Loucy (cell line): ENCODE measurements around the gene ADGRB3.

Experiments used
- H2AFZ ChIP-seq: fragments of 200-600 bp; sonication (generic); 2 replicates; pipeline ENCODE4 v1.6.0; 2016; ENCODE audit warnings: antibody characterized with exemption, mild to moderate bottlenecking, low read length, moderate library complexity
- H3F3A ChIP-seq: fragments of 200-600 bp; 2 replicates; pipeline ENCODE4 v1.6.0; 2016; ENCODE audit warnings: antibody characterized with exemption, low read depth, mild to moderate bottlenecking
- H3K27me3 ChIP-seq: fragments of 200-600 bp; sonication (generic); 2 replicates; pipeline ENCODE4 v1.6.1; 2014; ENCODE audit warnings: low read length, mild to moderate bottlenecking; ENCODE audit not compliant: insufficient read depth, poor library complexity, severe bottlenecking
- H3K36me3 ChIP-seq: fragments of 200-600 bp; sonication (generic); 2 replicates; pipeline ENCODE4 v1.6.1; 2016; ENCODE audit warnings: low read length; ENCODE audit not compliant: insufficient read depth
- H3K4me1 ChIP-seq: fragments of 200-600 bp; sonication (generic); 2 replicates; pipeline ENCODE4 v1.5.1; 2014; ENCODE audit warnings: low read length, mild to moderate bottlenecking; ENCODE audit not compliant: insufficient read depth, poor library complexity, severe bottlenecking
- H3K4me2 ChIP-seq: fragments of 200-600 bp; sonication (generic); 2 replicates; pipeline ENCODE4 v1.6.0; 2014; ENCODE audit warnings: antibody characterized with exemption, low read length, low read depth, mild to moderate bottlenecking; ENCODE audit not compliant: poor library complexity, severe bottlenecking
- H3K4me3 ChIP-seq: fragments of 200-600 bp; sonication (generic); 2 replicates; pipeline ENCODE4 v1.5.1; 2014; ENCODE audit warnings: low read length, mild to moderate bottlenecking, mixed read lengths; ENCODE audit not compliant: poor library complexity, severe bottlenecking
- H3K79me2 ChIP-seq: fragments of 200-600 bp; sonication (generic); 2 replicates; pipeline ENCODE4 v1.6.1; 2014; ENCODE audit warnings: low read length; ENCODE audit not compliant: insufficient read depth
- H3K9ac ChIP-seq: fragments of 200-600 bp; sonication (generic); 2 replicates; pipeline ENCODE4 v1.6.0; 2014; ENCODE audit warnings: mild to moderate bottlenecking, low read depth, low read length, moderate library complexity; ENCODE audit not compliant: poor library complexity, severe bottlenecking
- H3K9me2 ChIP-seq: fragments of 200-600 bp; sonication (generic); replicated peaks from 2 replicates; pipeline ENCODE4 v1.6.1; 2016; ENCODE audit warnings: low read depth, low read length, mixed read lengths
- H3K9me3 ChIP-seq: fragments of 200-600 bp; sonication (generic); 2 replicates; pipeline ENCODE4 v1.6.1; 2014; ENCODE audit warnings: mild to moderate bottlenecking, antibody characterized with exemption, low read length, low read depth; ENCODE audit not compliant: insufficient read depth
- H4K20me1 ChIP-seq: fragments of 200-600 bp; sonication (generic); 2 replicates; pipeline ENCODE4 v1.6.0; 2014; ENCODE audit warnings: antibody characterized with exemption, low read length, mild to moderate bottlenecking; ENCODE audit not compliant: insufficient read depth, poor library complexity, severe bottlenecking
- EZH2phosphoT487 ChIP-seq: fragments of 200-600 bp; IDR thresholded peaks from 2 replicates; pipeline ENCODE4 v1.6.1; 2018; ENCODE audit warnings: antibody characterized with exemption, mild to moderate bottlenecking, moderate library complexity, borderline replicate concordance
- TF ChIP-seq, protein P1 (sequence below): fragments of 200-600 bp; sonication (generic); conservative IDR thresholded peaks from 2 replicates; pipeline ENCODE4 v1.5.1; 2014; ENCODE audit warnings: mild to moderate bottlenecking, antibody characterized with exemption, low read length

Gene ADGRB3

DNA sequence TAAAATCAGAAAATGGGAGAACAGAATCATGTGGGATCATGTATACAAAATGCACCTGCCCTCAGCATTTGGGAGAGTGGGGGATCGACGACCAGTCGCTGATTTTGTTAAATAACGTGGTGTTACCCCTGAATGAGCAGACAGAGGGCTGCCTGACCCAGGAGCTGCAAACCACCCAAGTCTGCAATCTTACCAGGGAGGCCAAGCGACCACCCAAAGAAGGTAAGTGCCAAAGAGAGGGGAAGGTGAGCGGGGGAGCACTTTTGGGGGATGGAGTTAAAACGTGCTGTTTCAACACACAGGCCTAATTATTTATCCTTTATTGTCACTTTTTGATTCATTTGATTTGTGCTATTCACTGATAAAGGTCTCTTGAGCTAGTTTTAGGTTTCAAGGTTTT, 4.1 kb downstream of the ADGRB3 start:
- no peaks in the 10 kb centered on the region for H3K36me3 ChIP-seq
- H3K9me3 ChIP-seq = no peaks in the 10 kb centered on the region
- no peaks in the 10 kb centered on the region for H3K4me1 ChIP-seq
- H3F3A ChIP-seq = no peaks in the 10 kb centered on the region
- TF ChIP-seq, protein P1, sequence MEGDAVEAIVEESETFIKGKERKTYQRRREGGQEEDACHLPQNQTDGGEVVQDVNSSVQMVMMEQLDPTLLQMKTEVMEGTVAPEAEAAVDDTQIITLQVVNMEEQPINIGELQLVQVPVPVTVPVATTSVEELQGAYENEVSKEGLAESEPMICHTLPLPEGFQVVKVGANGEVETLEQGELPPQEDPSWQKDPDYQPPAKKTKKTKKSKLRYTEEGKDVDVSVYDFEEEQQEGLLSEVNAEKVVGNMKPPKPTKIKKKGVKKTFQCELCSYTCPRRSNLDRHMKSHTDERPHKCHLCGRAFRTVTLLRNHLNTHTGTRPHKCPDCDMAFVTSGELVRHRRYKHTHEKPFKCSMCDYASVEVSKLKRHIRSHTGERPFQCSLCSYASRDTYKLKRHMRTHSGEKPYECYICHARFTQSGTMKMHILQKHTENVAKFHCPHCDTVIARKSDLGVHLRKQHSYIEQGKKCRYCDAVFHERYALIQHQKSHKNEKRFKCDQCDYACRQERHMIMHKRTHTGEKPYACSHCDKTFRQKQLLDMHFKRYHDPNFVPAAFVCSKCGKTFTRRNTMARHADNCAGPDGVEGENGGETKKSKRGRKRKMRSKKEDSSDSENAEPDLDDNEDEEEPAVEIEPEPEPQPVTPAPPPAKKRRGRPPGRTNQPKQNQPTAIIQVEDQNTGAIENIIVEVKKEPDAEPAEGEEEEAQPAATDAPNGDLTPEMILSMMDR = no peak
- no peak for TF ChIP-seq EZH2phosphoT487
- H3K27me3 ChIP-seq = no peaks in the 10 kb centered on the region
- no peak overlapping the region for H3K4me3 ChIP-seq
- H3K9ac ChIP-seq = no peak overlapping the region
- H4K20me1 ChIP-seq = no peaks in the 10 kb centered on the region
- peak overlapping the region; percentile 19; the same call in 1 of the 2 replicates for H2AFZ ChIP-seq
- H3K9me2 ChIP-seq = no peaks in the 10 kb centered on the region
- H3K79me2 ChIP-seq = no peaks in the 10 kb centered on the region
- H3K4me2 ChIP-seq = no peak overlapping the region

DNA sequence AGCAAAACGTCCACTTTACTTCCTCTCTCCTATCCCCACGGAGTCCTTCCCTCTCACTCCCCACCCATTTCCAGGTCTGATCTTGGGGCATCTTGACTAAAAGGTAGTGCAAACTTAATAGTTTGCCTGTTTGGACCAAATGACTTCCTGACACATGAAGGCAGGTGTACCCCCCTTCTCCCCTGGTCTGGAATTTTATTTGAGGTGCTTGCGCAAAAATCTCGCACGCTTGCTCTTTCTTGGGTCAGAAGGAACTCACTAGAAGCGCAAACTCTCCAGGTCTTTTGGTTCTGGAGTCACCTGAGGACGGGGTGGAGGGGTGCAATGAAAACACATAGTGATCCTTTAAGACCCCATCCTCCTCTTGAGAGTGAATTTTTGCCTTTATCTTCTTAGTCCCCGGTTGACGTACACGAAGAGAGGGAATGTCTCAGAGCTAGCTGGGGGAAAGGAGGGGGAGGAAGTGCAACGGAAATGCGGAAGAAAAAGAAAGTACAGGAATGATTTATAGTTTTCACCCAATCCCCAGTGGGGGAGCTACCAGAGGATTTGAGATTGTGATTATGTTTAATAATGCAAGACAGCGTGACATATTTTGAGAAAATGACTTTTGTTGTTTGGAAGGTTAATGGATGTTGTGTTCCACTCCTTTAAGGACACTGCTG, 4.9 kb downstream of the ADGRB3 start:
- Histone ChIP-seq H3K4me2 (no peak overlapping the region), H3K9me3 (no peaks in the 10 kb centered on the region), H3F3A (no peaks in the 10 kb centered on the region), H3K79me2 (no peaks in the 10 kb centered on the region), H3K4me1 (no peaks in the 10 kb centered on the region), H2AFZ (peak overlapping the region; percentile 19; the same call in 1 of the 2 replicates), H3K4me3 (no peak overlapping the region), H3K9ac (no peak overlapping the region), H3K9me2 (no peaks in the 10 kb centered on the region), H3K36me3 (no peaks in the 10 kb centered on the region), H3K27me3 (no peaks in the 10 kb centered on the region), H4K20me1 (no peaks in the 10 kb centered on the region)
- no peak for TF ChIP-seq EZH2phosphoT487

DNA sequence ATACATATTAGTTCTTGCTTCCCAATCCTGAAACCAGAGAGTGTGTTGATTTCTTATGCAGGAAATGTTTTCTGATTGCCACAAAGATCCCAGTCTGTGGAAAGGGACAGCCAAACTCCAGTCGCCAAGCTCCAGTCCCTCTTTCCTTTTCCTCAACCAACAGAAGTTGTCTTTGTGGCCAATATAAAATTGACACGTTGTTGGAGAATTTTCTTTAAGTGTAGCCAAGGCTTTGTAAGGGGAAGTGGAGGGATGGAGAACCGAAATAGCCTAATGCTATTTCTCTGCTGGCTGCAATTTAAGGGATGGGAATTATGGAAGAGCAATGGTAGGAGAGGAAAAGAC, 5.4 kb downstream of the ADGRB3 start:
- Histone ChIP-seq H3F3A (no peaks in the 10 kb centered on the region), H3K27me3 (no peaks in the 10 kb centered on the region), H3K4me3 (no peak overlapping the region), H3K36me3 (no peaks in the 10 kb centered on the region), H4K20me1 (no peaks in the 10 kb centered on the region), H3K4me1 (no peaks in the 10 kb centered on the region), H2AFZ (no peak overlapping the region), H3K4me2 (no peak overlapping the region), H3K9me2 (no peaks in the 10 kb centered on the region), H3K9me3 (no peaks in the 10 kb centered on the region), H3K79me2 (no peaks in the 10 kb centered on the region), H3K9ac (no peak overlapping the region)
- TF ChIP-seq, protein P1 = no peak
- no peak for TF ChIP-seq EZH2phosphoT487

DNA sequence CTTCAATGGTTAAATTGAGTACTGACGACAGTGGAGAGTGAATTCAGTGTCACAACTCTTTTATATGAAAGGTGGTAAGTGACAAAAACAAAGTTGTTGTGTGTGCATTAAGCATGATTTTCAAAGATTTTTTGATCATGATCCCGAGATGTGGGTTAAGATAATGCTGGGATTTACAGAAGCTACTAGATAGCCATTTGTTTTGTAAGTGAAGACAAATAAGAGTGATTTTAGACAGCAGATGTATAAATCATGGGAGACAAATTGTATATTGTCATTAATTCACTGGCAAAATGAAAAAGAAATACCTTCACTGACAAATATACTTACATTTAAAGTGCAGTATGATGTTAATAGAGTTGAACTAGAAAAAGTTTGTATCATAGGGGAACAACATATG, 6.1 kb downstream of the ADGRB3 start:
- Histone ChIP-seq H3K4me1 (no peaks in the 10 kb centered on the region), H3K9me3 (no peaks in the 10 kb centered on the region), H2AFZ (no peak overlapping the region), H3K36me3 (no peaks in the 10 kb centered on the region), H3K27me3 (no peaks in the 10 kb centered on the region), H3K9ac (no peak overlapping the region), H3K79me2 (no peaks in the 10 kb centered on the region), H3K4me2 (no peak overlapping the region), H3F3A (no peaks in the 10 kb centered on the region), H3K4me3 (no peak overlapping the region), H4K20me1 (no peaks in the 10 kb centered on the region), H3K9me2 (no peaks in the 10 kb centered on the region)
- TF ChIP-seq EZH2phosphoT487 = no peak
- TF ChIP-seq, protein P1 = no peak
